Raji (cell line): ENCODE results near the gene OAS1.

Experiments
- POLR2A ChIP-seq: IDR thresholded peaks from 2 replicates; pipeline ENCODE4 v1.6.1; 2011; ENCODE audit warnings: low read depth, low read length, control low read depth; ENCODE audit not compliant: insufficient read depth

The OAS1 gene

DNA sequence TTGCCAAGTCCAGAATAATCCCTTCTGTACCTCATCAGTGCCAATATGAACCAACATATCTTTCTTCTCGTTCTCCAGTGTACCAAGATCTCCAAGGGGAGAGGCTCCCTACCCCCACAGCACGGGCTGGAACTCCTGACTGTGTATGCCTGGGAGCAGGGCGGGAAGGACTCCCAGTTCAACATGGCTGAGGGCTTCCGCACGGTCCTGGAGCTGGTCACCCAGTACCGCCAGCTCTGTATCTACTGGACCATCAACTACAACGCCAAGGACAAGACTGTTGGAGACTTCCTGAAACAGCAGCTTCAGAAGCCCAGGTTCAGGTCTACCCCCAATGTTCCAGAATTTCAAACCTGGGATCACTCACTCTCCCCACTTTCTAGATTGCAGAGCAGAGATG lies 61.1 kb downstream of the OAS1 start:
- no peak for TF ChIP-seq POLR2A
